DND-41 (cell line): ENCODE measurements around the gene FAM241A.
"Not testable (repeated sequence)": the region's sequence is repeated elsewhere in the genome, so short reads cannot be mapped to it uniquely, and the experiment has no call there.

Experiments
- ATAC-seq: fragments of 200-7000 bp; cut with Tn5 transposase; 3 replicates; pipeline ENCODE4 v1.9.1; 2021; ENCODE audit warnings: low read depth; ENCODE audit not compliant: insufficient read depth
- DNase-seq: peaks from one replicate; pipeline ENCODE4 v3.0.0-alpha.2; 2020
- H2AFZ ChIP-seq: 2 replicates; pipeline ENCODE4 v1.6.0; 2012; ENCODE audit warnings: low read depth, low read length
- H3K27ac ChIP-seq: 2 replicates; pipeline ENCODE4 v1.5.1; 2012; ENCODE audit warnings: low read length, inconsistent platforms
- H3K27me3 ChIP-seq: fragments of 200-600 bp; sonication (generic); 2 replicates; pipeline ENCODE4 v1.6.0; 2012; ENCODE audit warnings: low read length, mild to moderate bottlenecking, inconsistent platforms; ENCODE audit not compliant: insufficient read depth, poor library complexity
- H3K36me3 ChIP-seq: 2 replicates; pipeline ENCODE4 v1.5.1; 2012; ENCODE audit warnings: low read length, inconsistent platforms; ENCODE audit not compliant: insufficient read depth
- H3K4me1 ChIP-seq: 2 replicates; pipeline ENCODE4 v1.5.1; 2012; ENCODE audit warnings: mild to moderate bottlenecking, low read length; ENCODE audit not compliant: insufficient read depth
- H3K4me2 ChIP-seq: 2 replicates; pipeline ENCODE4 v1.6.0; 2012; ENCODE audit warnings: mild to moderate bottlenecking, moderate library complexity, low read length, inconsistent platforms; ENCODE audit not compliant: insufficient read depth
- H3K4me3 ChIP-seq, 2 experiments: fragments of 200-600 bp in 1 of 2; shearing (Covaris generic) in 1 of 2; 2 replicates each; pipeline ENCODE4 v1.5.1; 2012 to 2016; ENCODE audit warnings: inconsistent platforms in 2 of 2, low read length in 2 of 2, mild to moderate bottlenecking in 2 of 2, low read depth in 1 of 2, moderate library complexity in 1 of 2
- H3K79me2 ChIP-seq: 2 replicates; pipeline ENCODE4 v1.6.0; 2012; ENCODE audit warnings: low read length, inconsistent platforms; ENCODE audit not compliant: insufficient read depth
- H3K9ac ChIP-seq: 2 replicates; pipeline ENCODE4 v1.6.0; 2012; ENCODE audit warnings: low read depth, mild to moderate bottlenecking, inconsistent platforms, low read length, moderate library complexity
- H3K9me3 ChIP-seq: 2 replicates; pipeline ENCODE4 v1.5.1; 2012; ENCODE audit warnings: low read length, moderate library complexity, mild to moderate bottlenecking, inconsistent platforms; ENCODE audit not compliant: insufficient read depth, severe bottlenecking
- H4K20me1 ChIP-seq: 2 replicates; pipeline ENCODE4 v1.6.0; 2012; ENCODE audit warnings: low read length; ENCODE audit not compliant: insufficient read depth
- CTCF ChIP-seq: IDR thresholded peaks from 2 replicates; pipeline ENCODE4 v1.5.1; 2012; ENCODE audit warnings: borderline replicate concordance, low read length, moderate library complexity, mild to moderate bottlenecking; ENCODE audit not compliant: poor library complexity, severe bottlenecking; ENCODE audit errors: extremely low read depth
- EZH2 ChIP-seq: IDR thresholded peaks from 3 replicates; pipeline ENCODE4 v1.6.1; 2012; ENCODE audit warnings: borderline replicate concordance, low read depth, mild to moderate bottlenecking, moderate library complexity, low read length, inconsistent platforms; ENCODE audit not compliant: severe bottlenecking

Gene FAM241A

DNA sequence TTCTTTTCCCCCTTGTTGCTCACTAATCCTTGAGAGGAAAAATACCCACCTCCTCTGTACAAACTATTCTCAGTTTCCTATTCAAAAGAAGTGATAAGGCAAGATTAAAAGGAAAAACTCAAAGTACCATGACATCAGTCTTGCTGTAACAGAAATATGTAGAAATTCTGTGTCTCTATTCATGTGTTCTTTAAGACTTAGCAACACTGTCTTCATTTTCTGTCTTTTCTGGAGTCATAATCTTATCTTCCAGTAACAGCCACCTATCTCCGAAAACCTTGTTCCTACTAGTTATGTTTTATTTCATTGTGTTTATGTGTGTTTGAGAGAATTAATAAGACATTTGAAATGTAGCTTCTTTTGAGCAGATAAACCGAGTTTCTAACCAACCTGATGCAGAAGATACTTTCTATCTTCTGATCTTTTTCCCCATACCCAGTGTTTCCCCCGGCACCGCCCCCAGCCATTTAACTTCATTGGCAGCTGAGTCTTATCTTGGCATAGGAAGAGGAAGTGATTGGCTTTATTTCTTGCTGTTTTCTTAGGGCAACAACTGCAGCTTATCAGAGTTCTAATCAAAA lies 8.0 kb downstream of the FAM241A start:
- Histone ChIP-seq H3K4me2 (no peak overlapping the region; the same call in 1 of the 2 replicates), H3K27me3 (peaks cover 14% of the 10 kb centered on the region), H3K9ac (no peak overlapping the region), H2AFZ (no peak overlapping the region), H3K27ac (no peak overlapping the region), H3K4me3 (no peak overlapping the region), H3K36me3 (no peaks in the 10 kb centered on the region), H3K4me1 (peaks cover 6% of the 10 kb centered on the region), H4K20me1 (no peaks in the 10 kb centered on the region), H3K79me2 (no peaks in the 10 kb centered on the region), H3K9me3 (no peaks in the 10 kb centered on the region)
- peak; percentile 20 for DNase-seq
- peak; percentile 67; the same call in 2 of the 3 replicates for ATAC-seq
- TF ChIP-seq CTCF (no peak), EZH2 (no peak)

DNA sequence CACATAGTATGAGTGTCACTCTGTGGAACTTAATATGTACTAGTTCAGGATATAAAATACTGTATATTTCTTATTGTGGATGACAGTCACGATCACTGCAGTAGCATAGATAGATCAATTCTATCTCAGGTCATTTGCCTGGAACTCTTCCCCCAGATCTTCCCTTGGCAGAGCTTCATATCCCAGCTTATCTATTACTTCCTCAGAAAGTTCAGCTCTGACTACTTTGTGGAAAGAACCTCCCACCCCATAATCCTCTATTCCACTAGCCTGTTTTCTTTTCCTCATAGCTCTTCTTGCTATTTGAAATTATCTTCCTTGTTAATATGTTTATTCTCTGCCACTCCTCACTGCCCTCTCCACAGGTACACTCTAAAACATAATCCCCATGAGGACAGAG lies 10.9 kb downstream of the FAM241A start:
- Histone ChIP-seq H3K36me3 (no peaks in the 10 kb centered on the region), H2AFZ (no peak overlapping the region), H3K79me2 (no peaks in the 10 kb centered on the region), H3K9ac (no peak overlapping the region), H4K20me1 (no peaks in the 10 kb centered on the region), H3K4me1 (peaks cover 6% of the 10 kb centered on the region), H3K27ac (no peak overlapping the region), H3K27me3 (peaks cover 6% of the 10 kb centered on the region), H3K4me2 (no peak overlapping the region), H3K4me3 (no peak overlapping the region), H3K9me3 (no peaks in the 10 kb centered on the region)
- ATAC-seq (no peak), DNase-seq (no peak)
- TF ChIP-seq EZH2 (no peak), CTCF (no peak)

DNA sequence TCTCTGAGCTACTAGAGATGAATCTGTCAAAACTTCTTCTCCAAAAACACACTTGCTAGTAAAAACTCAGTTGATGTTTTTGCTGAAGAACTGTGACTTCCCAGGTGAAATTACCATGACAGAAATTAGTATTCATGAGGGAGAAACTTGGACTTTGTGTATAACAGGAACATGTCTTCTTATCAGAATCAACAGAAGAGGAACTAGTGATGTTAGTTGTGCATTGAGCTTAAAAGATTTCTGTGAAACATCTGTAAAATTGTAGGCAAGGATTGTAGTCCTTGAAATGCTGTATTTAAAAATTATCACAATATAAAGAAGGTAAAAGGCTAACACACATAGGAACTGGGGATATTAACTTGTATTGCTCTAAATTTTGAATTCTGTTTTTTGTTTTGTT lies 11.3 kb downstream of the FAM241A start:
- Histone ChIP-seq H3K9ac (no peak overlapping the region), H3K79me2 (no peaks in the 10 kb centered on the region)

DNA sequence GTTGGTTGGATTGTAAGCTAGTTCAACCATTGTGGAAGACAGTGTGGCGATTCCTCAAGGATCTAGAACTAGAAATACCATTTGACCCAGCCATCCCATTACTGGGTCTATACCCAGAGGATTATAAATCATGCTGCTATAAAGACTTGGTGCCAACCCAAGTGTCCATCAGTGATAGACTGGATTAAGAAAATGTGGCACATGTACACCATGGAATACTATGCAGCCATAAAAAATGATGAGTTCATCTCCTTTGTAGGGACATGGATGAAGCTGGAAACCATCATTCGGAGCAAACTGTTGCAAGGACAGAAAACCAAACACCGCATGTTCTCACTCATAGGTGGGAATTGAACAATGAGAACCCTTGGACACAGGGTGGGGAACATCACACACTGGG lies 18.5 kb downstream of the FAM241A start:
- not testable (repeated sequence) for H3K9me3 ChIP-seq, H3K27ac ChIP-seq, H3K27me3 ChIP-seq, H3K4me2 ChIP-seq, H3K79me2 ChIP-seq, H3K36me3 ChIP-seq, H2AFZ ChIP-seq, H3K4me3 ChIP-seq, H3K9ac ChIP-seq, DNase-seq, ATAC-seq, H4K20me1 ChIP-seq
- peaks cover 16% of the 10 kb centered on the region for H3K4me1 ChIP-seq

More for the DNA sequence above, 11.3 kb downstream of the FAM241A start:
- Histone ChIP-seq H3K27ac (no peak overlapping the region), H3K27me3 (peaks cover 6% of the 10 kb centered on the region), H3K9me3 (no peaks in the 10 kb centered on the region), H3K36me3 (no peaks in the 10 kb centered on the region), H3K4me1 (peaks cover 6% of the 10 kb centered on the region), H2AFZ (no peak overlapping the region), H3K4me2 (no peak overlapping the region), H3K4me3 (no peak overlapping the region), H4K20me1 (no peaks in the 10 kb centered on the region)
- DNase-seq (no peak), ATAC-seq (no peak)
- TF ChIP-seq CTCF (no peak), EZH2 (no peak)
